NCI-H2081 treated with DMSO at 0.1 percent for 48 hours (cell line): ENCODE results near the gene CEACAM4.
"Not testable (repeated sequence)": the region's sequence is repeated elsewhere in the genome, so short reads cannot be mapped to it uniquely, and the experiment has no call there.

Experiments
- DNase-seq: peaks from one replicate; lab custom pipeline; 2025; lab: John Stamatoyannopoulos, UW

Gene CEACAM4

DNA sequence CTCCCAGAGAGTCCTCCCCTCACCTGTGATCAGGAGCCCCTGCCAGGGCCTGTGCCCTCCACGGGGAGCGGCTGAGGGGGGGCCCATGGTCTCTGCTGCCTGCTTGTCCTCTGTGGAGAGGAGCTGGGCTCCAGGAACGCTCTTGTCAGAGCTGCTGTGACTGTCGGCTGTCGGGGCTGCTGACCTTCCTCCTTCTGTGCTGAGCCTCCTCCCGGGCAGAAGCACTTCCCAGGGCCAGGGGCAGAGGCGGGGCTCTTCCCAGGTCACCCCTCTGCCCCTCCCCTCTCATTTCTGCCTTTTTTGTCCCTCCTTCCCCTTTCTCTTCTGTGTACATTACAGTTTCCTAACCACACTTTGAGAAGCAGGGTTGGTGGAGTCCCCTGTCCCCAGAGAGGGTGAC, at the start of gene CEACAM4:
Gene CEACAM4 (minus strand): TSS at position 198 of the 400 bp plus-strand sequence. CDS start 111 bp downstream, at position 87.
- DNase-seq: no peak

DNA sequence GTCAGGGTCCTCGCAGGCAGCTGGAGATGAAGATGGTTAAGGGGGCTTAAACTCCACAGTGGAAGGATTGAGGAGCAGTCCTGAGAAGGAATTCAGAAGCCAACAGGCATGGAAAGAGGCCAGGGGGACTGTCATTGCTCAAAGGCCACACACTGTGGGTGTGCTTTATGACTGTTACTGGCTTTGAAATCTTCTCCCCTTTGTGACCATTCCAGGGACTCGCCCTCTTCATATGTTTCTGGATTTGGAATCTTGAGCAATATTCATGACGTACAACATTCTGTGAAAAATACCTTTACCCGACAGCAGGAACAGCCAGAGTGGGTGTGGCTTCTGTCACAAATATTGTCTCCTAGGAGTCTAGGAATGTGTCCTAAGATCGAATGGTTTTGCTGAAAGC, 44.6 kb upstream of the CEACAM4 start:
- no peak for DNase-seq

DNA sequence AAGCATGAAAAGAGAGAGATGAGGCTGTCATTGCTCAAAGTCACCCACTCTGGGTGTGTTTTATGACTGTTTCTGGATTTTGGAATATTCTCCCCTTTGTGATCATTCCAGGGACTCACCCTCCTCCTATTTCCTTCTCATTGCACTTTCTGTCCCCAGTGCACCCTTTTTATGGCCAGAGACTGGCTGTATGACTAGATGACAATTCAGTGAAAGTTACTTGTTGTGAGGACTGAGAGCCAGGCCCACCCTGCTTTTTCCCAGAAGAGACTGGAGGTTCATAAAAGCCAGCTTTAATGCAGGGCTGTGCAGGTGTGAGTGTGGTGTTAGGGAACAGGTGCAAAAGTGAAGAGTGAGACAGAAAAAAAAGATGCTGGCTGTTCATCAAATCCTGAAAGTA, 43.9 kb upstream of the CEACAM4 start:
- DNase-seq: no peak

DNA sequence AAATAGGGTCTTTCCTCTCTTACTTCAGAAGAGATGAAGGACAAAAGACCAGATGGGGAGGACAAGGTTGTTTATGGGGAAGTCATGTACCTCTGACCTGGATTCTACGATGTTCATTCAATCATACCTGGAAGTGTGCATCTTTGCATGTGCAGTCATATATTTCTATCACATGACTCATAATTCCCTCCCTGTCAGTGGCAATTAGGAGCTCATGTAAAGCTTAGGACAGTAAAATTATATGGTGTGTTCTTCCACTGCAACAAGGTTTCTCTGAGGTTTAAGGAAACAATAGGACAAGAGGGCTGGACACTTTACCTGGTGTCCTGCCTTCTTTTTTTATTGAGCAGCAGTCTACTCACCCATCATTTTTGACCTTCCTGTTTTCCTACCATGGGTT, 41.4 kb upstream of the CEACAM4 start:
- DNase-seq: no peak

DNA sequence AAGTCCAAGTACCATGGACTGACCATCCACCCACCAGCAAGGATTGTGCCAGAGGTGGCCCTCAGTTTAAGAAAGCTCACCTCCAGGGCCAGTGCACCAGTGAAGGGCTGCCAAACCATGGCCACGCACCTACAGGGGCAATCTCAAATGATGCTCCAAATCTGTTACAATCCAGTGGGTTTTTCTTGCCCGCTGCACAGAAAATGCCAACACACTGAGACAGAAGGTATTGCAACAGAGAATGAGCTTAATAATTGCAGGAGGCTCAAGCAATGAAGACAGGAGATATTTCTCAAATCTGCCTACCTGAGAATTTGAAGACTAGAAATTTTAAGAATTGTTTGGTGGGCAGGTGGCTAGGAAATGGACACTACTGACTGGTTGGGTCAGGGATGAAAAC, 39.2 kb upstream of the CEACAM4 start:
- DNase-seq: no peak

DNA sequence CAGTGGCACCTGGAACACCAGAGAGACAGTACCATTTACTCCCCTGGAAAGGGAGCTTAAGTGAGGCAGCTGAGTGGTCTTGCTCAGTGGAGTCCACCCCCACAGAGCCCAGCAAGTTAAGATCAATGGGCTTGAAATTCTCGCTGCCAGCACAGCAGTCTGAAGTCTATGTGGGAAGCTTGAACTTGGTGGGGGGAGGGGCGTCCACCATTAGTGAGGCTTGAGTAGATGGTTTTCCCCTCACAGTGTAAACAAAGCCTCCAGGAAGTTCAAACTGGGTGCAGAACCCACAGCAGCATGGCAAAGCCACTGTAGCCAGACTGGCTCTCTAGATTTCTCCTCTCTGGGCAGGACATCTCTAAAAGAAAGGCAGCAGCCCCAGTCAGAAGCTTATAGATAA, 30.3 kb upstream of the CEACAM4 start:
- DNase-seq: no peak

DNA sequence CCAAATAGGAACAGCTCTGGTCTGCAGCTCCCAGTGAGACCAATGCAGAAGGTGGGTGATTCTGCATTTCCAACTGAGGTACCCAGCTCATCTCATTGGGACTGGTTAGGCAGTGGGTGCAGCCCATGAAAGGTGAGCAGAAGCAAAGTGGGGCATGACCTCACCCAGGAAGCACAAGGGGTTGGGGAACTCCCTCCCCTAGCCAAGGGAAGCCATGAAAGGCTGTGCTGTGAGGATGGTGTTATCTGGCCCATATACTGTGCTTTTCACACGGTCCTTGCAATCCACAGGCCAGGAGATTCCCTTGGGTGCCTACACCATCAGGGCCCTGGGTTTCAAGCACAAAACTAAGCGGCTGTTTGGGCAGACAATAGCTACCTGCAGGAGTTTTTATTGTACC, 29.9 kb upstream of the CEACAM4 start:
- not testable (repeated sequence) for DNase-seq

DNA sequence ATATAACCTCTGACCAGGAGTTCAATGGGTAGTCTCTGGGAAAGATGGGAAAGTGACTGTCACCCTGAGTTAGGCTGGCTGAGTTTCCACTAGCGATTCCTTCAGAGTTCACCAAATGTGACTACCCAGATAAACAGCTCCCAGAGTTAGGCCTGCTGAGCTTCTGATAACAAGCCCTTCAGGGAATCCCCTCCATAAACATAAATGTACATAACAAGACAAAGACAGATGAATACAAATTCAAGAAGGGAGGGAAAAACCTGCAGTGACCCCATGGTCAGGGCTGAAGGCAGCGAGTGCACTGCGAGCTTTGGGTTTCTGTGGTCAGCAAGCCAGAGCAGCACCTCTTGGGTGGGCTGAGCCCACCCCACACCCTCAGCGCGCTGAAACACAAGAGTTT, 25.4 kb upstream of the CEACAM4 start:
- DNase-seq: no peak

DNA sequence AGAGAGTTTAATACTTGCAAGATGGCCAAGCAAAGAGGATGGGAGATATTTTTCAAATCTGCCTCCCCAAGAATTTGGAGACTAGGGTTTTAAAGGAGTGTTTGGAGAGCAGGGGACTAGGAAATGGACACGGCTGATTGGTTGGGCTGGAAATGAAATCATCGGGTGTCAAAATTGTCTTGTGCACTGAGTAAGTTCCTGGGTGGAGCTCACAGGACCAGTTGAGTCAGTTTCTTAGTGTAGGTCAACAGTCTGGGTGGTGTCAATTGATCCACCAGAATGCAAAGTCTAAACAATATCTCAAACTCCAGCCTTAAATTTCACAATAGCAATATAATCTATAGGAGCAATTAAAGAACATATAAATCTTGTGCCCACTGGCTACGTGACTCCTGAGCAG, 23.0 kb upstream of the CEACAM4 start:
- DNase-seq: no peak

DNA sequence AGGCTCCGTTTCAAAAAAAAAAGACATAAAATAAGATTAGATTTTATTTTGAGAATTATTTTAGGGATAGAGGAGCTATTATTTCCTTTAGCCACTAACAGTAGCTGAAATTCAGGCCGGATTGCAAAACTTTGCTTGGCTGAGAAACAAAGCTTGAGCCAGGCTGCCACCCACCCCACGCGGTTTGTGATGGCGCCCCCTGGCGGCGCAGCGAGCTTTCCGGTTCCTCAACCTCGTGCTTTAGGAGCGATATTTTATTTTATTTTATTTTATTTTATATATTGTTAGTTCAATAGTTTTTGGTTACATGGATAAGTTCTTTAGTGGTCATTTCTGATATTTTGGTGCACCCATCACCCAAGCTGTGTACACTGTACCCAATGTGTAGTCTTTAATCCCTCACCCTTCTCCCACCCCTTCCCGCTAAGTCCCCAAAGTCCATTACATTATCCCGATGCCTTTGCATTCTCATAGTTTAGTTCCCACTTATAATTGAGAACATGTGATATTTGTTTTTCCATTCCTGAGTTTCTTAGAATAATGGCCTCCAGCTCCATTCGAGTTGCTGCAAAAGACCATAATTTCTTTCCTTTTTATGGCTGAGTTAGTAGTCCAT, 19.8 kb upstream of the CEACAM4 start:
- DNase-seq: no peak

DNA sequence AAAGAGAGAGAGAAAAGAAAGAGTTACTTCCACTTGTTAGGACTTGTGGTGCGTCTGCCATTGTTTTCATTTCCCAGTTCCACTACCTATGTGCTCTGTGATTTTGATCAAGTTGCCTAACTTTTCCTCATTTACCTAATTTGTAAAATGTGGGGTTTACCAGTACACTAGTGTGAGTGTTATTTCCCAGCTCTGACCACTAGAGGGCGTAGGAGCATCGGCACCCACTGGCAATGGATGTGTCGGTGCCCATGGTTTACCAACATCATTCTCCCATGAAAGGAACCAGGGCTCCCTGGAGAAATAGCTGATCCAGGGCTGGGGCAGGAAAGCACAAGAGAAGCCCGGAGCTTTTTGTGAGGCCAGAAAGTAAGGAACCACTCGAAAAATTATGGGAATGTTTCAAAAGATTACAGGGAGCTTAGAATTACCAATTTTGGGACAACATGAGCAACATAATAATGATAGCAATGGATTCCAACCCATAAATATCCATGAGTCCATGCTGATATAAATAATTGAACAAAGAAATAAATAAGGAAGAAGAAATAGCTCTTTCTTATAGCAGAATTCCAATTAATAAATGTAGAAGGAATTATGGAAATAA, 15.1 kb upstream of the CEACAM4 start:
- DNase-seq: no peak

DNA sequence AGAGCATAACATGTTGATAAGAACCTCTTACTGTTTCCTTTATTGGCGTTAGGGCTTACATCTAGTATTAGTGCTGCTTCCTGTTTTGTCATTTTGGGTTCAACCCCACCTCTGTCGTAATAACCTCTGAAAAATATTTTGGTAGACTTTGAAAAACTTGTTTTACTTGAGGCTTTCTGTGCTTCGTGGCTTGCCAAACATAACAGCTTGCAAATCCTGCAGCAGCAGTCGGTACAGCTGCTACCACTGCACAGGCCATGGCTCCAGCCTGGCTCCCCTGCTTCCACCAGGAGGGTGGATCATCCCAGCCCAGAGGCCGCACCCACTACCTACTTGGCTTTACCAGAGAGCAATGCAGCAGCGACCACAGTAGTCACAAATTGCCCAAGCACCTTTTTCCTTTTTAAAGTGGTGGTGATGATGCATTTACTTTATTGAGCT, 11.8 kb upstream of the CEACAM4 start:
- DNase-seq: no peak

DNA sequence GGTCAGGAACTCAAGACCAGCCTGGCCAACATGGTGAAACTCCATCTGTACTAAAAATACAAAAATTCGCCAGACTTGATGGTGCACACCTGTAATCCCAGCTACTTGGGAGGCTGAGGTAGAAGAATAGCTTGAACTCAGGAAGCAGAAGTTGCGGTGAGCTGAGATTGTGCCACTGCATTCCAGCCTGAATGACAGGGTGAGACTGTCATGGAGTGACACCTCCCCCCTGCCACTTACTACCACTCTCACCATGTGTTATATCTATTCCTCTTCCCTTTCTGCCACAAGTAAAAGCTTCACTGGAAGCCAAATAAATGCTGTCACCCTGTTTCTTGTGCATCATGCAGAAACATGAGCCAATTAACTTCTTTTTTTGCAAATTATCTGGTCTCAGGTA, 10.6 kb upstream of the CEACAM4 start:
- DNase-seq: no peak

DNA sequence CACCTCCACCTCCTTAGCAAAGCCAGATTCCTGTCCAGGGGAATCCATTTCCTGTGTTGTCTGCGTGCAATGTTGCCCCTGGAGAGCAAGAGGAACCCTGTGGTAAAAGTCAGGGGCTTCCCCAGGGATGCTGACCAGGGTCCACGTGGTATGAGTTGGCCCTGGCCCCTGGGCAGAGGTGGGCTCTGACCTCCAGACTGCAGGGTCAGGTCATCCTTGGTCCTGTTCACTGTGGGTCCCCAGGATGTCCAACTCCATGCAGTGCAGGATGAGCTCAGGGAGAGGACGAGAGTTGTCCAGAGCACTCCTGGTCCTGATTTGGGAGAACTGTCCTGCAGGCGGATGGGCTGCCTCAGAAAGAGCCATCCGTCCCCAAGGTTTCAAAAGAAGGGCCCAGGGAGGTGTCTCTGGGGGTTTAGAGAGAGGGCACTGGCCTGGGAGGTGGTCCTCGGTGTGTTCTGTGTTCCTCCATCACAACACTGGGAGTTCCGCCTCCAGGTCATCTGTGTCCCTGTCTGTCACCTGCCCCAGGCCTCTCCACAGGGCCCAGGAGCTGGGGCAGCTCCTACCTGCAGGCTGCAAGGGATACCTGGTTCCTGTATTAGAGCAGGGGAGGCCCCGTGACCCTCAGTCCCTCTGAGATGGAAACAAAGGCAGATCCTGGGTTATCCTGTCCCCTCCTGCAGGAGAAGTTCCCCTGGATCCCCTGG, 1.2 kb upstream of the CEACAM4 start:
- DNase-seq: no peak

DNA sequence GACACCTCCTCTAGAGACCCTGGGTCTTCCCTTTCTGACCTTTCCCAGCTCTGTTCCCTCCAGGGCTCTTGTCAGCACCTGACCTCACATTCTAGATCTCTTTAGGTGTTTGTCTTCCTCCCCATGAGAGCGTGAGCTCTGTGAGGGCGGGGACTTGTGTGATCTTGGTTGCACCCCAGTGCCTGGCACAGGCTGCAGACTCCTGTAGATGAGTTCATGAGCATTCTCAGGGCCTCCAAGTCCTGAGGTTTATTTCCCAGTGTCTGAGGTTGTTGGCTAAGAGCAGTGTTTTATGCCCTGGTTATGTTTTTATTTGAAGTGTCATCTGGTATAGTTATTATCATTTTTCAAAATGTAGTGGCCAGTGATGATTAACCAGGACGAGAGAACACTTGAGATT, 596 bp downstream of the CEACAM4 start:
- no peak for DNase-seq

DNA sequence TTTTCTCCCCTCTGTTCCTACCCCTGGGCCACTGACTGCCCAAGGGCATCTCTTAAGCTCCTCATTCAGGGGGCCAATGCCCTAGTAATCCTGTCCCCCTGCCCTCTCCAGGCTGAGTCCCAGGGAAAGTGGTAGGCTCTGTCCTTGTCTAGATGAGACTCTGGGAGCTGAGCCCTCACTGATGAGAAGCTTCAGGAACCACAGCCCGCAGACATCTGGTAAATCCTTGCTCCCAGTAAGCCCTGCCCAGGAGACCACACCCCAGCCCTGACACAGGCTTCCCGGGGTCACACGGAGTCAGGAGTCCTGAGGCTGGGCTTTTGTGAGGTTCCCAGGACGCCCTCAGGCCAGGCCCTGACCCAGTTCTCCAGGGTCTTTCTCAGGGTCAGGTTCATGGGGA, 1.9 kb downstream of the CEACAM4 start:
- DNase-seq: no peak

DNA sequence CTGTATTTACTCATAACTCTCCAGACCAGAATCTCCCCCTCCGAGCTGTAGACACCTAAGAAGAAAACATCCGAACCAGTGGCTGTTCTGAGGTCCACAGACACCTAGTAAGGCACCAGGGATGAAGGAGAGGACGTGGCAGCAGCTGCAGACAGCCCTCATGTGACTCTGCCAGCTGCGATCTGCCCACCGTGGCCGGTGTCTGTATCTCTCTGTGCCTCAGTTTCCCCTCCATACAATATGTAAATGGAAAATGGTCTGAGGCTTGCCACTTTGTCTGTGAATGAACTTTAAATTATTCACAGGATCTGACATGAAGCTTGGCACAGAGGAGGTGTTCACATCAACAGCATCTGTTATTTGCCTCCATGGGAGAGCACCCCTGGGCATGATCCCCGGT, 2.4 kb downstream of the CEACAM4 start:
- no peak for DNase-seq

DNA sequence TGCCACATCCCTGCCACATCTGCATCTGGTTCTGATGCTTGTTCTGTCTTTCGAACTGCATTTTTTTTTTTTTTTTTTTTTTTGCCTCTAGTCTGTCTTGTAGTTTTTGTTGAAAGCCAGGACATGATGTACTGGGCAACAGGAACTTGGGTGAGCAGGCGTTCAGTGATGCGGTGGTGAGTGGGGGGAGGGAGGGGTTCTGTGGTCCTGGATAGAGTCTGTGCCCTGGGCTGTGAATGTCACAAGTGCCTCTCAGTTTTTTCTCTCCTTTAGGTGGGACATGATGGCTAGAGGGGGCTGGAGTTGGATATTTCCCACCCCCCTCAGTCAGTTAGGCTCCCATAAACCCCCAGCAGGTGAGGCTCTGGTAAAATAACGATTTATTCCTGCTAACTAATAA, 3.5 kb downstream of the CEACAM4 start:
- DNase-seq: no peak

DNA sequence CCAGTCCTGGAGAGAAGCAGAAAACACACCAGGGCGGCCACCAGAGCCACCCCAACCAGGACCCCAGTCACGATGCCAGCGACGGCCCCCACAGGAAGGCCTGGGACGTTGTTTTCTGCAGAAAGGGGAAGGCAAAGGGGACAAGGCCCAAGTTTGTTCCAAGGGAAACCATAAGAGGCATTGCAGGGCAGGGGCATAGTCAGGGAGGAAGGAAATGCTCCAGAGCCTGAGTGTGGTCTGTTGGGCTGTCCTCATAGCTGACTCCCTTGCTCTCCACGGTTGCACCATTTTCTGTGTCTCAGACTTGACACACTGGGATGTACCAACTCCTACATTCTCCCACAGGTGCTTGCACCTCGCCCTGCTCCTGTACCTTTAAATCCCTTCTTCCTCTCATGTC, 5.2 kb downstream of the CEACAM4 start:
- no peak for DNase-seq

DNA sequence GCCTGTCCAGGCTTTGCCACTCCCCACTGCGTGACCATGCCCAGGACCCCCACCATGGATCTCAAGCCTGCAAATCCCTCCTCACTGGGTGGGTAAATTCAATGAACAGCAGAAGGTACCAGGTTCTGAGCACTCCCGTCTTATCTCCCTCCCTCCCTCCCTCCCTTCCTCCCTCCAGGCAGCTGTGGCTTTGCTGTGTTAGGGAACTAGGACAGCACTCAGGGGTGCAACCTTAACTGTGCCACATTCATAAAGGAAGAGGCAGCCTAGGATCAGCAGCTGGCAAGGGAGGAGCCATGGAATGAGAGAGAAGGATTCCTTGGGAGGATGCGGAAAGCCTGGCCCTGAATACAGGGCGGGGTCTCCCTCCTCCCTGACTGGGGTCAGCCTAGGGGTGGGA, 5.6 kb downstream of the CEACAM4 start:
- DNase-seq: no peak

DNA sequence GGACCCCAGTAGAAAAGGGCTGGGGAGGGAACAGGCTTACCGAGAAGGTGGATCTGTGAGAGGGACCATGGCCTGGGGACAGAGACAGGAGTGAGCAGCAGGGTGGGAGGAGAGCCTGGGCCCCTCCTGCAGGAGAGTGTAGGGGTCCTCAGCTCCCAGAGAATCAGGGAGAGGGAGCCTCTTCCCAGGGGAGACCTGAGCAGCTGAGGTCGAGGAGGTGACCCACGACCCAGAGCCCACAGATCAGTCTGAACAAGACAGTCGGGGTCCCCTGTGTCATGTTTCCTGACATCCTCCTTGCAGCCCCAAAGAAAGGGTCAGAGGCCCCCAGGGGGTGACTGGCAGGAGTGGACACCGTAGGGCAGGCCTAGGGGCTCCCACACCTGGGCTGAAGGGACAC, 6.7 kb downstream of the CEACAM4 start:
- no peak for DNase-seq

DNA sequence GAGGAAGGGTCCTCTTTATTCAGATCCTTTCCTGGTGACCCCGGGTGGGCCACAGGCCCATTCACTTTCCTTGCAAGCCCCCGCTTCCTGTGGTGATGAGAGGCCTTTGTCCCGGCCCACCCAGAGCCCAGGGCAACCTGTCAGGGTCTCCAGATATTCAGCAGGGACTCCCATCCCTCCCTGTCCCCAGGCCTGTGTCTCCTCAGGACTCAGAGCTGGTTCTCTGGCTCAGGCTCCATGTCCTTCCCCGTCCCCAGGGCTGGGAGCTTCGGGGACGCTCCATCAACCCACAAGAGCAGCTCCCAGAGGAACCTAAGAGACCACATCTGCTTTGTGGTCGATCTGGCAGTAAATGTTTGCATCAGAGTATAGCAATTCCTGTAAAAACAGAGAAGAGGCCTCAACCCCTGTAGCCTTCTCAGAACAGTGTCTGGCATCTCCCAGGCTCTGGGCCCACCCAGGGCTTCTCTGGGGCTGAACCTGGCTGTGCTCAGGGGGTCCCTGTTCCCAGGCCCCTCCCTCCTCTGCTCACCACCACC, 7.8 kb downstream of the CEACAM4 start:
- no peak for DNase-seq
